Neural cell (in vitro differentiated cells): Measurements from ENCODE around the gene DIP2C. TPM values are rescaled to one million over a fixed set of nuclear protein-coding genes. Genes with fewer than 3 reads are reported as not detected.

Experiments used
- H2AFZ ChIP-seq: fragments of 200-600, 300-800 bp; sonication (generic), shearing (Covaris generic); 2 replicates; pipeline ENCODE4 v1.6.0; 2014; ENCODE audit warnings: low read depth, mild to moderate bottlenecking, antibody characterized with exemption, low read length, moderate library complexity
- H3F3A ChIP-seq: fragments of 200-600 bp; shearing (Covaris generic); 2 replicates; pipeline ENCODE4 v1.6.1; 2016; ENCODE audit warnings: mild to moderate bottlenecking, moderate library complexity, mixed read lengths, antibody characterized with exemption, low read length; ENCODE audit not compliant: insufficient read depth, poor library complexity, severe bottlenecking
- H3K27ac ChIP-seq: fragments of 200-600, 300-800 bp; sonication (generic), shearing (Covaris generic); 2 replicates; pipeline ENCODE4 v1.5.1; 2014; ENCODE audit warnings: mild to moderate bottlenecking, low read length, moderate library complexity
- H3K27me3 ChIP-seq: fragments of 300-800, 200-600 bp; sonication (generic), shearing (Covaris generic); 2 replicates; pipeline ENCODE4 v1.6.0; 2014; ENCODE audit warnings: mild to moderate bottlenecking, low read depth, low read length, moderate library complexity; ENCODE audit not compliant: insufficient read depth
- H3K36me3 ChIP-seq: fragments of 300-800, 200-600 bp; sonication (generic), shearing (Covaris generic); 2 replicates; pipeline ENCODE4 v1.5.1; 2014; ENCODE audit warnings: mild to moderate bottlenecking, antibody characterized with exemption, low read length, moderate library complexity; ENCODE audit not compliant: insufficient read depth
- H3K4me2 ChIP-seq: fragments of 300-800, 200-600 bp; sonication (generic), shearing (Covaris generic); 2 replicates; pipeline ENCODE4 v1.6.0; 2014; ENCODE audit warnings: mild to moderate bottlenecking, low read length
- H3K4me3 ChIP-seq: fragments of 300-800, 200-600 bp; sonication (generic), shearing (Covaris generic); 2 replicates; pipeline ENCODE4 v1.5.1; 2014; ENCODE audit warnings: mild to moderate bottlenecking, low read length, moderate library complexity
- H3K79me2 ChIP-seq: fragments of 200-600 bp; shearing (Covaris generic); replicated peaks from 2 replicates; pipeline ENCODE4 v1.6.0; 2014; ENCODE audit warnings: mild to moderate bottlenecking, low read length, moderate library complexity; ENCODE audit not compliant: insufficient read depth
- H3K9ac ChIP-seq: fragments of 300-800, 200-600 bp; sonication (generic), shearing (Covaris generic); 2 replicates; pipeline ENCODE4 v1.6.1; 2016; ENCODE audit warnings: mild to moderate bottlenecking, low read length, mixed read lengths
- H3K9me2 ChIP-seq: fragments of 200-600 bp; shearing (Covaris generic); 2 replicates; pipeline ENCODE4 v1.6.1; 2016; ENCODE audit warnings: mild to moderate bottlenecking, low read length, mixed read lengths; ENCODE audit not compliant: insufficient read depth
- H3K9me3 ChIP-seq: fragments of 200-600, 300-800 bp; sonication (generic), shearing (Covaris generic); 2 replicates; pipeline ENCODE4 v1.6.1; 2016; ENCODE audit warnings: mild to moderate bottlenecking, mixed run types, low read length, moderate library complexity, mixed read lengths
- H4K20me1 ChIP-seq: fragments of 200-600 bp; shearing (Covaris generic); 2 replicates; pipeline ENCODE4 v1.6.1; 2016; ENCODE audit warnings: mild to moderate bottlenecking, mixed run types; ENCODE audit not compliant: insufficient read depth
- CTCF ChIP-seq: fragments of 450-650 bp; IDR thresholded peaks from 2 replicates; pipeline ENCODE4 v1.5.1; 2014; ENCODE audit warnings: antibody characterized with exemption, mild to moderate bottlenecking, moderate library complexity; ENCODE audit not compliant: poor library complexity, severe bottlenecking
- EP300 ChIP-seq: fragments of 450-650 bp; conservative IDR thresholded peaks from 2 replicates; pipeline ENCODE4 v1.6.1; 2014; ENCODE audit warnings: antibody characterized with exemption, mild to moderate bottlenecking, moderate library complexity; ENCODE audit not compliant: poor library complexity, severe bottlenecking
- EZH2 ChIP-seq: fragments of 200-600, 300-800 bp; shearing (Covaris generic), sonication (generic); IDR thresholded peaks from 2 replicates; pipeline ENCODE4 v1.6.1; 2014; ENCODE audit warnings: antibody characterized with exemption, low read length, borderline replicate concordance, mild to moderate bottlenecking; ENCODE audit not compliant: insufficient read depth, poor library complexity, severe bottlenecking
- MXI1 ChIP-seq: fragments of 450-650 bp; conservative IDR thresholded peaks from 2 replicates; pipeline ENCODE4 v1.6.1; 2014; ENCODE audit warnings: antibody characterized with exemption, mild to moderate bottlenecking; ENCODE audit not compliant: poor library complexity, severe bottlenecking
- POLR2AphosphoS5 ChIP-seq: IDR thresholded peaks from 2 replicates; pipeline ENCODE4 v1.6.1; 2012
- RAD21 ChIP-seq: fragments of 450-650 bp; conservative IDR thresholded peaks from 2 replicates; pipeline ENCODE4 v1.6.1; 2014; ENCODE audit warnings: antibody characterized with exemption, mild to moderate bottlenecking, moderate library complexity
- SMC3 ChIP-seq: fragments of 450-650 bp; conservative IDR thresholded peaks from 2 replicates; pipeline ENCODE4 v1.6.1; 2014; ENCODE audit warnings: antibody characterized with exemption, mild to moderate bottlenecking, moderate library complexity; ENCODE audit not compliant: poor library complexity
- TAF1 ChIP-seq: IDR thresholded peaks from 2 replicates; pipeline ENCODE4 v1.6.1; 2012; ENCODE audit warnings: low read depth
- polyA plus RNA-seq: library from polyadenylated mRNA; depleted of rRNA; stranded (reverse); fragments of >200 nt; gene quantifications from 2 replicates; pipeline ENCODE4 v1.2.3, GENCODE V29; 2014
- TF ChIP-seq, protein P1 (sequence below): IDR thresholded peaks from 2 replicates; pipeline ENCODE4 v1.6.1; 2012; ENCODE audit warnings: borderline replicate concordance

DIP2C gene
- polyA plus RNA-seq, 1 donor from 2014 or later: 24.1 TPM

DNA sequence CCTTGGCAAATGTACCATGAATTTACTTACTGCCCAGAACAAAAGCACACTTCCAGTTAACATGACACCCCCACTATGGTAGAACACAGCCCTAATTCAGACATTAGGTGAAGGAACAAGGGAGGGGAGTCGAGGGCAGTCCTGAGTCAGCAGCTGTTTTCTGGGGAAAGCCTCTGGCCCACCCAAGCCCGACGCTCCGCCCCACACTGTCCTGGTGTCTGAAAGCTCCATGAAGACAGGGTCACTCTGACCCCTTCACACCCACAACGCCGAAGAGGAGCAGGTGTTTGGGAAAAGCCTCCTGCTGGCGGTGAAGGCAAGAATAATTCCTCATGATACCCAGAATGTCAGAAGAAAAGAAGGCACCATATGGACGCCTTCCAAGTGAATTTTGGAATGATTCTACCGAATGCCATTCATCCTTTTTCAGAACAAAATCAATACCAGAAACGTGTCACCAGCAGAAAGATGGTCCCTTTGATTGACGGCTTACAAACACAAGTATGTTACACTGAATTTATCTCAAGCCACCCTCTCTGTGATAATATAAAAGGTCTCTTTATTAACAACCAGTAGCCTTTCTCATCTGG is 172.1 kb downstream of the DIP2C start:
- H3K79me2 ChIP-seq: peaks cover 40% of the 10 kb centered on the region
- H3K9me2 ChIP-seq: no peaks in the 10 kb centered on the region
- TF ChIP-seq TAF1 (no peak), SMC3 (no peak), MXI1 (no peak), POLR2AphosphoS5 (no peak), CTCF (no peak), RAD21 (no peak), EP300 (no peak), EZH2 (no peak)
- TF ChIP-seq, protein P1, sequence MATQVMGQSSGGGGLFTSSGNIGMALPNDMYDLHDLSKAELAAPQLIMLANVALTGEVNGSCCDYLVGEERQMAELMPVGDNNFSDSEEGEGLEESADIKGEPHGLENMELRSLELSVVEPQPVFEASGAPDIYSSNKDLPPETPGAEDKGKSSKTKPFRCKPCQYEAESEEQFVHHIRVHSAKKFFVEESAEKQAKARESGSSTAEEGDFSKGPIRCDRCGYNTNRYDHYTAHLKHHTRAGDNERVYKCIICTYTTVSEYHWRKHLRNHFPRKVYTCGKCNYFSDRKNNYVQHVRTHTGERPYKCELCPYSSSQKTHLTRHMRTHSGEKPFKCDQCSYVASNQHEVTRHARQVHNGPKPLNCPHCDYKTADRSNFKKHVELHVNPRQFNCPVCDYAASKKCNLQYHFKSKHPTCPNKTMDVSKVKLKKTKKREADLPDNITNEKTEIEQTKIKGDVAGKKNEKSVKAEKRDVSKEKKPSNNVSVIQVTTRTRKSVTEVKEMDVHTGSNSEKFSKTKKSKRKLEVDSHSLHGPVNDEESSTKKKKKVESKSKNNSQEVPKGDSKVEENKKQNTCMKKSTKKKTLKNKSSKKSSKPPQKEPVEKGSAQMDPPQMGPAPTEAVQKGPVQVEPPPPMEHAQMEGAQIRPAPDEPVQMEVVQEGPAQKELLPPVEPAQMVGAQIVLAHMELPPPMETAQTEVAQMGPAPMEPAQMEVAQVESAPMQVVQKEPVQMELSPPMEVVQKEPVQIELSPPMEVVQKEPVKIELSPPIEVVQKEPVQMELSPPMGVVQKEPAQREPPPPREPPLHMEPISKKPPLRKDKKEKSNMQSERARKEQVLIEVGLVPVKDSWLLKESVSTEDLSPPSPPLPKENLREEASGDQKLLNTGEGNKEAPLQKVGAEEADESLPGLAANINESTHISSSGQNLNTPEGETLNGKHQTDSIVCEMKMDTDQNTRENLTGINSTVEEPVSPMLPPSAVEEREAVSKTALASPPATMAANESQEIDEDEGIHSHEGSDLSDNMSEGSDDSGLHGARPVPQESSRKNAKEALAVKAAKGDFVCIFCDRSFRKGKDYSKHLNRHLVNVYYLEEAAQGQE: no peak
- no peak overlapping the region for H2AFZ ChIP-seq
- no peaks in the 10 kb centered on the region for H3F3A ChIP-seq
- no peak overlapping the region for H3K27ac ChIP-seq
- no peaks in the 10 kb centered on the region for H3K27me3 ChIP-seq
- peaks cover 8% of the 10 kb centered on the region for H4K20me1 ChIP-seq
- H3K4me2 ChIP-seq: no peak overlapping the region
- H3K9ac ChIP-seq: no peak overlapping the region
- no peaks in the 10 kb centered on the region for H3K9me3 ChIP-seq
- H3K4me3 ChIP-seq: no peak overlapping the region
- H3K36me3 ChIP-seq: no peaks in the 10 kb centered on the region

DNA sequence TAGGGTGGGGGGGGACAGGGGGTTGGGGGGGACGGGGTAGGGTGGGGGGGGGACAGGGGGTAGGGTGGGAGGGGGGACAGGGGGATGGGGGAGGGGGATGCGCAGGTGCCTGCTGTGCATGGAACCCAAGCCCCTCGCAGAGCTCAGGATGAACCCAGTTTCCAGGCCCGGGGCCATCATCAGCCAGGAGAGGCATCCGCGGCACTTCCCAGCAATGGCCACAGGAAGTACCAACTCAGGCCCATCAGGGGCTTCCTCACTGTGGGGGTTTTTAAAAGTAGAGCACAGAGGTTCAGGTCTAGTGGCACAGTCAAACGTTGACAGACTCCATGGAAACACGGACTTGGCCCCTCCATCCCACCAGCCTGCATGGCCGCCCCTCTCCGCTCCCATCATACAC is 172.7 kb downstream of the DIP2C start:
- peaks cover 43% of the 10 kb centered on the region for H3K79me2 ChIP-seq
- H3K9ac ChIP-seq: no peak overlapping the region
- H4K20me1 ChIP-seq: peaks cover 8% of the 10 kb centered on the region
- H3K9me2 ChIP-seq: no peaks in the 10 kb centered on the region
- no peaks in the 10 kb centered on the region for H3K27me3 ChIP-seq
- no peaks in the 10 kb centered on the region for H3K36me3 ChIP-seq
- H3F3A ChIP-seq: no peaks in the 10 kb centered on the region
- no peak overlapping the region for H2AFZ ChIP-seq
- H3K4me2 ChIP-seq: no peak overlapping the region
- TF ChIP-seq EZH2 (no peak), TAF1 (no peak), CTCF (no peak), RAD21 (no peak), POLR2AphosphoS5 (no peak), EP300 (no peak), SMC3 (no peak), MXI1 (no peak)
- TF ChIP-seq, protein P1: no peak
- H3K9me3 ChIP-seq: no peaks in the 10 kb centered on the region
- H3K4me3 ChIP-seq: no peak overlapping the region
- no peak overlapping the region for H3K27ac ChIP-seq
